IMR-90 (cell line): ENCODE measurements around the gene ANP32B. TPM values are rescaled to one million over a fixed set of nuclear protein-coding genes. Genes with fewer than 3 reads are reported as not detected.

Experiments used
- ATAC-seq: fragments of 200-7000 bp; cut with Tn5 transposase; 2 replicates; pipeline ENCODE4 v1.9.1; 2020; ENCODE audit warnings: low read depth, mild to moderate bottlenecking, moderate library complexity
- BruUV-seq: library from RNA; stranded (reverse); fragments of 400-500 nt; replicated peaks from 2 replicates; lab custom pipeline; 2021; lab: Mats Ljungman, UMichigan
- CTCF ChIA-PET: fragments of 300-600 bp; formaldehyde crosslinking; extraction: SDS; loops from one replicate; lab custom pipeline; 2021; ENCODE audit warnings: antibody characterized with exemption; lab: Yijun Ruan, JAX
- POLR2A ChIA-PET: fragments of 300-600 bp; sonication (Branson Sonifier 250); formaldehyde crosslinking; loops from one replicate; lab custom pipeline; 2022; ENCODE audit warnings: antibody characterized with exemption; ENCODE audit not compliant: unreplicated experiment; lab: Charles Lee
- DNase-seq: peaks from one replicate; pipeline ENCODE4 v3.0.0; 2013
- H2AFZ ChIP-seq: replicated peaks from 2 replicates; pipeline ENCODE3; 2013; ENCODE audit warnings: low read length, mild to moderate bottlenecking; ENCODE audit not compliant: poor library complexity
- H2AK5ac ChIP-seq: 2 replicates; pipeline ENCODE4 v1.6.1; 2013; ENCODE audit warnings: low read depth, low read length, inconsistent platforms
- H2AK9ac ChIP-seq: replicated peaks from 2 replicates; pipeline ENCODE3; 2013; ENCODE audit warnings: mild to moderate bottlenecking, low read depth, low read length, moderate library complexity; ENCODE audit not compliant: poor library complexity
- H2BK120ac ChIP-seq: 2 replicates; pipeline ENCODE4 v1.6.1; 2013; ENCODE audit warnings: low read depth, low read length, inconsistent platforms
- H2BK15ac ChIP-seq: 3 replicates; pipeline ENCODE4 v1.6.1; 2013; ENCODE audit warnings: low read depth, low read length, inconsistent platforms
- H2BK20ac ChIP-seq: 2 replicates; pipeline ENCODE4 v1.6.1; 2013; ENCODE audit warnings: low read depth, mild to moderate bottlenecking, inconsistent platforms, low read length, moderate library complexity
- H2BK5ac ChIP-seq: 2 replicates; pipeline ENCODE4 v1.6.1; 2013; ENCODE audit warnings: mild to moderate bottlenecking, low read depth, low read length, inconsistent platforms; ENCODE audit not compliant: poor library complexity, severe bottlenecking
- H3K14ac ChIP-seq: replicated peaks from 2 replicates; pipeline ENCODE4 v1.6.1; 2013; ENCODE audit warnings: low read depth, low read length, inconsistent platforms
- H3K18ac ChIP-seq: 2 replicates; pipeline ENCODE4 v1.6.1; 2013; ENCODE audit warnings: low read depth, low read length, control low read depth
- H3K23ac ChIP-seq: 2 replicates; pipeline ENCODE4 v1.6.1; 2013; ENCODE audit warnings: low read depth, low read length, inconsistent platforms
- H3K27ac ChIP-seq: 2 replicates; pipeline ENCODE4 v1.5.1; 2013; ENCODE audit warnings: mild to moderate bottlenecking, control low read depth, low read length; ENCODE audit not compliant: insufficient read depth
- H3K27me3 ChIP-seq: 2 replicates; pipeline ENCODE4 v1.6.1; 2013; ENCODE audit warnings: low read length; ENCODE audit not compliant: control insufficient read depth, insufficient read depth
- H3K36me3 ChIP-seq: 2 replicates; pipeline ENCODE4 v1.6.1; 2013; ENCODE audit warnings: low read length, mixed read lengths; ENCODE audit not compliant: control insufficient read depth, insufficient read depth
- H3K4ac ChIP-seq: 2 replicates; pipeline ENCODE4 v1.6.1; 2013; ENCODE audit warnings: low read depth, low read length, inconsistent platforms
- H3K4me1 ChIP-seq: 2 replicates; pipeline ENCODE4 v1.6.1; 2013; ENCODE audit warnings: low read length, mixed read lengths; ENCODE audit not compliant: control insufficient read depth, insufficient read depth
- H3K4me2 ChIP-seq: 2 replicates; pipeline ENCODE4 v1.6.1; 2013; ENCODE audit warnings: low read depth, mild to moderate bottlenecking, control low read depth, low read length, moderate library complexity
- H3K4me3 ChIP-seq: 2 replicates; pipeline ENCODE4 v1.5.1; 2013; ENCODE audit warnings: low read depth, mild to moderate bottlenecking, control low read depth, low read length, moderate library complexity; ENCODE audit not compliant: insufficient read depth
- H3K56ac ChIP-seq: 2 replicates; pipeline ENCODE4 v1.6.1; 2013; ENCODE audit warnings: low read length, inconsistent platforms; ENCODE audit not compliant: insufficient read depth; ENCODE audit errors: extremely low read depth
- H3K79me1 ChIP-seq, 2 experiments: 2 replicates each; pipeline ENCODE4 v1.6.1; 2013; ENCODE audit warnings: low read length in 2 of 2, inconsistent platforms in 1 of 2, low read depth in 1 of 2
- H3K9ac ChIP-seq: 2 replicates; pipeline ENCODE4 v1.6.1; 2013; ENCODE audit warnings: low read depth, low read length, control low read depth
- H3K9me1 ChIP-seq: 2 replicates; pipeline ENCODE4 v1.6.1; 2013; ENCODE audit warnings: low read length, inconsistent platforms; ENCODE audit not compliant: insufficient read depth
- H3K9me3 ChIP-seq: 2 replicates; pipeline ENCODE4 v1.6.1; 2013; ENCODE audit warnings: low read length; ENCODE audit not compliant: control insufficient read depth, insufficient read depth
- H4K20me1 ChIP-seq: 2 replicates; pipeline ENCODE4 v1.6.1; 2013; ENCODE audit warnings: low read length, inconsistent platforms; ENCODE audit not compliant: insufficient read depth
- H4K5ac ChIP-seq: 2 replicates; pipeline ENCODE4 v1.6.1; 2013; ENCODE audit warnings: mild to moderate bottlenecking, low read depth, low read length, control low read depth
- H4K8ac ChIP-seq, 2 experiments: 2 replicates each; pipeline ENCODE4 v1.6.1; 2013; ENCODE audit warnings: low read depth in 2 of 2, low read length in 2 of 2, control low read depth in 1 of 2, inconsistent platforms in 1 of 2
- H4K91ac ChIP-seq: 2 replicates; pipeline ENCODE4 v1.6.1; 2013; ENCODE audit warnings: low read depth, low read length, inconsistent platforms; ENCODE audit not compliant: insufficient read depth
- BHLHE40 ChIP-seq: fragments of 150-350 bp; IDR thresholded peaks from 2 replicates; pipeline ENCODE4 v1.6.1; 2016; ENCODE audit warnings: mild to moderate bottlenecking, low read depth, low read length
- CHD1 ChIP-seq: IDR thresholded peaks from 2 replicates; pipeline ENCODE4 v1.6.1; 2012; ENCODE audit warnings: low read depth, low read length, improper control_type of control experiment
- ELK1 ChIP-seq: fragments of 150-350 bp; IDR thresholded peaks from 2 replicates; pipeline ENCODE4 v1.6.1; 2016; ENCODE audit warnings: low read depth, mild to moderate bottlenecking, low read length, moderate library complexity, borderline replicate concordance
- FOS ChIP-seq: fragments of 150-350 bp; IDR thresholded peaks from 2 replicates; pipeline ENCODE4 v1.6.1; 2016; ENCODE audit warnings: low read depth, low read length
- MAFK ChIP-seq: IDR thresholded peaks from 2 replicates; pipeline ENCODE4 v1.6.1; 2012; ENCODE audit warnings: low read depth, low read length, improper control_type of control experiment
- MAZ ChIP-seq: IDR thresholded peaks from 2 replicates; pipeline ENCODE4 v1.6.1; 2012; ENCODE audit warnings: low read depth, mild to moderate bottlenecking, low read length, improper control_type of control experiment, moderate library complexity, borderline replicate concordance
- MXI1 ChIP-seq: IDR thresholded peaks from 2 replicates; pipeline ENCODE4 v1.6.1; 2012; ENCODE audit warnings: low read depth, mild to moderate bottlenecking, low read length, moderate library complexity, borderline replicate concordance
- POLR2A ChIP-seq: IDR thresholded peaks from 2 replicates; pipeline ENCODE4 v1.6.1; 2012; ENCODE audit warnings: mild to moderate bottlenecking, low read depth, low read length
- RCOR1 ChIP-seq: IDR thresholded peaks from 2 replicates; pipeline ENCODE4 v1.6.1; 2012; ENCODE audit warnings: mild to moderate bottlenecking, low read length, improper control_type of control experiment; ENCODE audit not compliant: insufficient replicate concordance
- RFX5 ChIP-seq: IDR thresholded peaks from 2 replicates; pipeline ENCODE4 v1.8.0; 2012; ENCODE audit warnings: low read depth, mild to moderate bottlenecking, low read length, moderate library complexity
- SMC3 ChIP-seq: fragments of 150-350 bp; IDR thresholded peaks from 2 replicates; pipeline ENCODE4 v1.6.1; 2016; ENCODE audit warnings: low read depth, mild to moderate bottlenecking, antibody characterized with exemption, low read length, moderate library complexity
- USF2 ChIP-seq: fragments of 150-350 bp; IDR thresholded peaks from 2 replicates; pipeline ENCODE4 v1.6.1; 2017; ENCODE audit warnings: mild to moderate bottlenecking, antibody characterized with exemption, low read length, low read depth
- WGBS, 2 experiments: methylation state at CpG; one replicate each; pipeline versions ENCODE4 v1.1.5 to v1.1.7; 2013; ENCODE audit warnings: missing lambda C conversion rate in 2 of 2; ENCODE audit not compliant: insufficient read length in 1 of 2; ENCODE audit errors: extremely low coverage in 2 of 2; 5-methylcytosine and 5-hydroxymethylcytosine counted together
- dilution Hi-C: fragments of 300-500 bp; cut with HindIII; formaldehyde crosslinking; loops from one replicate; pipeline ENCODE4 v1.14.3; 2018; ENCODE audit warnings: low sequenced_read_pairs; ENCODE audit not compliant: unreplicated experiment
- in situ Hi-C: fragments of 300-500 bp; cut with MboI; formaldehyde crosslinking; loops from 3 replicates; pipeline ENCODE4 v1.14.3; 2019; ENCODE audit warnings: low sequenced_read_pairs, inconsistent platforms, mixed read lengths
- intact Hi-C: fragments of 100-400 bp; cut with micrococcal nuclease; formaldehyde crosslinking; loops from 2 replicates; pipeline ENCODE4 v1.10.0; 2022
- polyA plus RNA-seq, 3 experiments: library from polyadenylated mRNA; depleted of rRNA; stranded (reverse); fragments of >200 nt; gene quantifications; 2 replicates each; pipeline ENCODE4 v1.2.3, GENCODE V29; 2012; ENCODE audit warnings: low replicate concordance in 1 of 3
- total RNA-seq: library from RNA; depleted of rRNA; stranded (reverse); fragments of >200 nt; gene quantifications from 2 replicates; pipeline ENCODE4 v1.2.3, GENCODE V29; 2012
- TF ChIP-seq, protein P1 (sequence below): conservative IDR thresholded peaks from 2 replicates; pipeline ENCODE4 v1.5.1; 2012; ENCODE audit warnings: mild to moderate bottlenecking, low read depth, low read length, improper control_type of control experiment

ANP32B gene
- total and polyA plus RNA-seq, 2 of the 4 experiments (the other 2 are of a cell fraction) = 3.9 to 46.8 TPM

- TF ChIP-seq MAZ = no peak
Observed at GRCh38 chr9:97934321-97935115, 48.6 kb upstream of the ANP32B start (continued).

GRCh38 chr9:97935276-97935675 lies 47.9 kb upstream of the ANP32B start:
- ChIA-PET CTCF (no interaction called here), POLR2A (no interaction called here)
- Histone ChIP-seq H2BK120ac (no peak overlapping the region), H4K20me1 (no peaks in the 10 kb centered on the region), H3K4me1 (no peaks in the 10 kb centered on the region), H3K36me3 (no peaks in the 10 kb centered on the region), H3K56ac (no peak overlapping the region), H3K27me3 (peaks cover 63% of the 10 kb centered on the region), H3K9me1 (no peaks in the 10 kb centered on the region), H2AK5ac (no peak overlapping the region), H2BK20ac (no peak overlapping the region), H3K4ac (no peak overlapping the region), H3K27ac (no peak overlapping the region), H4K8ac (no peak overlapping the region), H3K9me3 (no peaks in the 10 kb centered on the region), H4K91ac (no peak overlapping the region), H3K4me3 (no peak overlapping the region), H3K14ac (no peak overlapping the region), H3K18ac (no peak overlapping the region), H3K4me2 (no peak overlapping the region), H4K5ac (no peak overlapping the region), H2BK15ac (no peak overlapping the region), H3K9ac (no peak overlapping the region), H2BK5ac (no peak overlapping the region), H3K23ac (no peak overlapping the region), H3K79me1 (no peaks in the 10 kb centered on the region), H2AK9ac (no peak overlapping the region), H2AFZ (no peak overlapping the region)
- dilution Hi-C loops = no loop called here
- no peak for DNase-seq
- intact Hi-C loops = loop anchor here (5.0 kb wide), 1 partner anchor 37 kb away; no protein-coding TSS in a partner anchor
- no CpG with 5 or more reads among the region's 1 CpG for WGBS, 2 experiments
- no TSS peak for BruUV-seq
- ATAC-seq = no peak
- in situ Hi-C loops = no loop called here
- no peak for TF ChIP-seq FOS
- TF ChIP-seq USF2 = no peak
- TF ChIP-seq BHLHE40 = no peak
- no peak for TF ChIP-seq ELK1
- TF ChIP-seq MAFK = no peak
- TF ChIP-seq RCOR1 = no peak
- no peak for TF ChIP-seq POLR2A
- TF ChIP-seq SMC3 = no peak
- TF ChIP-seq MXI1 = no peak
- no peak for TF ChIP-seq CHD1
- TF ChIP-seq, protein P1, sequence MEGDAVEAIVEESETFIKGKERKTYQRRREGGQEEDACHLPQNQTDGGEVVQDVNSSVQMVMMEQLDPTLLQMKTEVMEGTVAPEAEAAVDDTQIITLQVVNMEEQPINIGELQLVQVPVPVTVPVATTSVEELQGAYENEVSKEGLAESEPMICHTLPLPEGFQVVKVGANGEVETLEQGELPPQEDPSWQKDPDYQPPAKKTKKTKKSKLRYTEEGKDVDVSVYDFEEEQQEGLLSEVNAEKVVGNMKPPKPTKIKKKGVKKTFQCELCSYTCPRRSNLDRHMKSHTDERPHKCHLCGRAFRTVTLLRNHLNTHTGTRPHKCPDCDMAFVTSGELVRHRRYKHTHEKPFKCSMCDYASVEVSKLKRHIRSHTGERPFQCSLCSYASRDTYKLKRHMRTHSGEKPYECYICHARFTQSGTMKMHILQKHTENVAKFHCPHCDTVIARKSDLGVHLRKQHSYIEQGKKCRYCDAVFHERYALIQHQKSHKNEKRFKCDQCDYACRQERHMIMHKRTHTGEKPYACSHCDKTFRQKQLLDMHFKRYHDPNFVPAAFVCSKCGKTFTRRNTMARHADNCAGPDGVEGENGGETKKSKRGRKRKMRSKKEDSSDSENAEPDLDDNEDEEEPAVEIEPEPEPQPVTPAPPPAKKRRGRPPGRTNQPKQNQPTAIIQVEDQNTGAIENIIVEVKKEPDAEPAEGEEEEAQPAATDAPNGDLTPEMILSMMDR = no peak
- no peak for TF ChIP-seq RFX5
- no peak for TF ChIP-seq MAZ
